H9 (cell line): ENCODE data around the gene SLC30A5. TPM values are rescaled to one million over a fixed set of nuclear protein-coding genes. Genes with fewer than 3 reads are reported as not detected.

Experiments
- DNase-seq: peaks from one replicate; pipeline ENCODE4 v3.0.0-alpha.2; 2017
- H2AFZ ChIP-seq: one replicate; pipeline ENCODE4 v1.6.1; 2013; ENCODE audit warnings: mild to moderate bottlenecking, low read length, control low read depth, moderate library complexity
- H2AK5ac ChIP-seq: 2 replicates; pipeline ENCODE4 v1.6.1; 2013; ENCODE audit warnings: low read length, control low read depth, mixed read lengths; ENCODE audit not compliant: insufficient read length
- H2BK120ac ChIP-seq: one replicate; pipeline ENCODE4 v1.6.1; 2013; ENCODE audit warnings: low read depth, mild to moderate bottlenecking, low read length, control low read depth, inconsistent platforms; ENCODE audit not compliant: poor library complexity, severe bottlenecking
- H2BK12ac ChIP-seq: 2 replicates; pipeline ENCODE4 v1.6.1; 2013; ENCODE audit warnings: low read length, control low read depth, mixed read lengths, low read depth; ENCODE audit not compliant: insufficient read length
- H2BK15ac ChIP-seq: 2 replicates; pipeline ENCODE4 v1.6.1; 2013; ENCODE audit warnings: low read depth, low read length, control low read depth
- H2BK20ac ChIP-seq: one replicate; pipeline ENCODE4 v1.6.1; 2013; ENCODE audit warnings: low read depth, mild to moderate bottlenecking, low read length, control low read depth, inconsistent platforms; ENCODE audit not compliant: poor library complexity, severe bottlenecking
- H2BK5ac ChIP-seq: 2 replicates; pipeline ENCODE4 v1.6.1; 2013; ENCODE audit warnings: low read length, control low read depth, mixed read lengths; ENCODE audit not compliant: insufficient read length
- H3K14ac ChIP-seq: 2 replicates; pipeline ENCODE4 v1.6.1; 2013; ENCODE audit warnings: low read length, control low read depth; ENCODE audit not compliant: insufficient read depth
- H3K18ac ChIP-seq: 2 replicates; pipeline ENCODE4 v1.6.1; 2013; ENCODE audit warnings: low read depth, mild to moderate bottlenecking, mixed read lengths, low read length, control low read depth; ENCODE audit not compliant: insufficient read length
- H3K23ac ChIP-seq: 2 replicates; pipeline ENCODE4 v1.6.1; 2013; ENCODE audit warnings: low read length, control low read depth, mixed read lengths, low read depth; ENCODE audit not compliant: insufficient read length
- H3K23me2 ChIP-seq: 2 replicates; pipeline ENCODE4 v1.6.1; 2013; ENCODE audit warnings: low read depth, mild to moderate bottlenecking, mixed read lengths, low read length, control low read depth; ENCODE audit not compliant: insufficient read length, poor library complexity, severe bottlenecking
- H3K27ac ChIP-seq: 2 replicates; pipeline ENCODE4 v1.5.1; 2013; ENCODE audit warnings: low read length, control low read depth, mixed read lengths, low read depth; ENCODE audit not compliant: insufficient read length
- H3K27me3 ChIP-seq: 2 replicates; pipeline ENCODE4 v1.6.1; 2013; ENCODE audit warnings: low read length, control low read depth, inconsistent platforms; ENCODE audit not compliant: insufficient read depth
- H3K4ac ChIP-seq: 2 replicates; pipeline ENCODE4 v1.6.1; 2013; ENCODE audit warnings: low read depth, mild to moderate bottlenecking, control low read depth, inconsistent platforms, low read length, moderate library complexity
- H3K4me1 ChIP-seq: 2 replicates; pipeline ENCODE4 v1.6.1; 2013; ENCODE audit warnings: low read length, control low read depth, inconsistent platforms; ENCODE audit not compliant: insufficient read depth
- H3K4me2 ChIP-seq: 2 replicates; pipeline ENCODE4 v1.6.1; 2013; ENCODE audit warnings: low read length, control low read depth, mixed read lengths; ENCODE audit not compliant: insufficient read length, insufficient read depth
- H3K56ac ChIP-seq: 2 replicates; pipeline ENCODE4 v1.6.1; 2013; ENCODE audit warnings: low read depth, mild to moderate bottlenecking, mixed read lengths, low read length, control low read depth; ENCODE audit not compliant: insufficient read length
- H3K79me1 ChIP-seq: 2 replicates; pipeline ENCODE4 v1.6.1; 2013; ENCODE audit warnings: low read depth, mild to moderate bottlenecking, moderate library complexity, low read length, control low read depth, inconsistent platforms; ENCODE audit not compliant: insufficient read depth, poor library complexity, severe bottlenecking
- H3K79me2 ChIP-seq: 2 replicates; pipeline ENCODE4 v1.6.1; 2013; ENCODE audit warnings: low read length, control low read depth, inconsistent platforms; ENCODE audit not compliant: insufficient read depth
- H3K9ac ChIP-seq: 2 replicates; pipeline ENCODE4 v1.6.1; 2013; ENCODE audit warnings: low read length, control low read depth, mixed read lengths; ENCODE audit not compliant: insufficient read length; ENCODE audit errors: extremely low read depth
- H3K9me3 ChIP-seq: one replicate; pipeline ENCODE4 v1.6.1; 2013; ENCODE audit warnings: low read depth, low read length, inconsistent platforms; ENCODE audit not compliant: control insufficient read depth
- H3T11ph ChIP-seq: one replicate; pipeline ENCODE4 v1.6.1; 2013; ENCODE audit warnings: mild to moderate bottlenecking, low read length, control low read depth, inconsistent platforms
- H4K20me1 ChIP-seq: one replicate; pipeline ENCODE4 v1.6.1; 2013; ENCODE audit not compliant: control insufficient read depth, insufficient read length, insufficient read depth
- H4K5ac ChIP-seq: 2 replicates; pipeline ENCODE4 v1.6.1; 2013; ENCODE audit warnings: low read depth, mild to moderate bottlenecking, mixed read lengths, low read length, control low read depth; ENCODE audit not compliant: insufficient read length
- H4K8ac ChIP-seq: replicated peaks from 2 replicates; pipeline ENCODE4 v1.6.1; 2013; ENCODE audit warnings: low read length, control low read depth, mixed read lengths, low read depth; ENCODE audit not compliant: insufficient read length
- H4K91ac ChIP-seq: 2 replicates; pipeline ENCODE4 v1.6.1; 2013; ENCODE audit warnings: low read depth, mild to moderate bottlenecking, moderate library complexity, mixed read lengths, low read length, control low read depth; ENCODE audit not compliant: insufficient read length
- H3K27ac Mint-ChIP-seq, 3 experiments: 2 replicates in 2 of 3; 3 replicates in 1 of 3; pipeline ENCODE4 v1.8.0; 2020 to 2021; ENCODE audit warnings: mixed read lengths in 3 of 3, mild to moderate bottlenecking in 1 of 3, moderate library complexity in 1 of 3
- H3K27me3 Mint-ChIP-seq: 2 replicates; pipeline ENCODE4 v1.8.0; 2021; ENCODE audit warnings: low read depth, mild to moderate bottlenecking, moderate library complexity, mixed read lengths
- H3K36me3 Mint-ChIP-seq, 3 experiments: 2 replicates in 2 of 3; 3 replicates in 1 of 3; pipeline ENCODE4 v1.8.0; 2020 to 2021; ENCODE audit warnings: low read depth in 3 of 3, mixed read lengths in 3 of 3; ENCODE audit not compliant: insufficient read depth in 1 of 3
- H3K4me1 Mint-ChIP-seq, 2 experiments: 2 replicates each; pipeline ENCODE4 v1.8.0; 2020; ENCODE audit warnings: mixed read lengths in 2 of 2
- H3K4me3 Mint-ChIP-seq, 2 experiments: 2 replicates in 1 of 2; 3 replicates in 1 of 2; pipeline ENCODE4 v1.8.0; 2020 to 2021; ENCODE audit warnings: mild to moderate bottlenecking in 2 of 2, mixed read lengths in 2 of 2, moderate library complexity in 1 of 2
- H3K9me3 Mint-ChIP-seq, 2 experiments: 2 replicates in 1 of 2; 3 replicates in 1 of 2; pipeline ENCODE4 v1.8.0; 2020; ENCODE audit warnings: mild to moderate bottlenecking in 2 of 2, mixed read lengths in 2 of 2, moderate library complexity in 1 of 2
- CTCF ChIP-seq: fragments of 200-600 bp; sonication (generic); conservative IDR thresholded peaks from 3 replicates; pipeline ENCODE4 v1.8.0; 2021; ENCODE audit warnings: antibody characterized with exemption, mild to moderate bottlenecking
- WGBS: extraction: QIAGEN DNeasy Blood & Tissue Kit; methylation state at CpG from one replicate; pipeline ENCODE4 v1.1.7; 2013; ENCODE audit warnings: missing lambda C conversion rate, low lambda C conversion rate, mixed read lengths; ENCODE audit not compliant: insufficient read length; ENCODE audit errors: extremely low coverage; 5-methylcytosine and 5-hydroxymethylcytosine counted together
- total RNA-seq: library from RNA; stranded (reverse); gene quantifications from 2 replicates; pipeline ENCODE4 v1.2.1, GENCODE V29; 2021

Gene SLC30A5
- total RNA-seq, 1 experiment from 2014 or later: 33.7 TPM

- Histone ChIP-seq H3K4ac (no peak overlapping the region), H3K23me2 (no peaks in the 10 kb centered on the region), H2AFZ (no peak overlapping the region), H3K27ac (no peak overlapping the region), H3K9me3 (no peaks in the 10 kb centered on the region), H2BK5ac (no peak overlapping the region), H3K9ac (no peak overlapping the region), H4K20me1 (no peaks in the 10 kb centered on the region), H3K27me3 (no peaks in the 10 kb centered on the region), H3K4me1 (no peaks in the 10 kb centered on the region), H4K91ac (no peak overlapping the region), H4K5ac (no peak overlapping the region), H3T11ph (no peak overlapping the region), H2BK120ac (no peak overlapping the region), H3K23ac (no peak overlapping the region), H4K8ac (no peak overlapping the region), H3K79me2 (no peaks in the 10 kb centered on the region), H2BK20ac (no peak overlapping the region), H2AK5ac (no peak overlapping the region), H3K4me2 (no peak overlapping the region), H3K18ac (no peak overlapping the region), H3K56ac (no peak overlapping the region), H2BK15ac (no peak overlapping the region), H3K79me1 (no peaks in the 10 kb centered on the region), H2BK12ac (no peak overlapping the region), H3K14ac (no peak overlapping the region)
- no CpG with 5 or more reads among the region's 6 CpGs for WGBS
- Mint-ChIP-seq H3K9me3 (no peaks in the 10 kb centered on the region; a peak in 1 of 5 replicates), H3K4me1 (no peaks in the 10 kb centered on the region), H3K27ac (no peak overlapping the region), H3K4me3 (no peak overlapping the region), H3K27me3 (no peaks in the 10 kb centered on the region; the same call in 1 of the 2 replicates), H3K36me3 (no peaks in the 10 kb centered on the region; a peak in 1 of 7 replicates)
- no peak for DNase-seq
- TF ChIP-seq CTCF: no peak
These were observed 41.6 kb upstream of the SLC30A5 start for GRCh38 chr5:69052181-69052580.
